ENCODE measurements around the gene SHC4.
"Not testable (repeated sequence)": the region's sequence is repeated elsewhere in the genome, so short reads cannot be mapped to it uniquely, and the experiment has no call there.

Gene SHC4

DNA sequence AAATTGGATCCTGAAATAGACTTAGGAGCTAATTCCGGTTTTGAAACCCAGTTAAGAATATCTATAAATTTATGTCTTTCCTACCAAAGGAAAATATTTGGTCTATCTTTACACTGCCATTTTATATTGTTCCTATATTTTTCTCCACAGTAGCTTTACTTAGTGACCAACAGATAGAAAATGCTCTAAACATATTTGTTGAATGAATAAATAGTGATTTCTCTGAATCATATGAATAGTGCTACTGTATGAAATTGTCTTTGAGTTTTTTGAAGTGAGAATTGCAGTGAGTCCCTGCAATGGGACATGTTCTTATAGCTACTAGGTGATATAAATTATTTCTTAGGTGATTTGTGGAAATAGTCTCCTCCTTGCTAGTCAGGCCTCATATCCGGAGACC is 104.3 kb downstream of the SHC4 start:
- H3K4me3 ChIP-seq (replicated peaks; ENCODE audit: low read depth, low read length) = no peak overlapping the region
- no peak for DNase-seq (ENCODE audit: low read depth)
- TF ChIP-seq, protein P1, sequence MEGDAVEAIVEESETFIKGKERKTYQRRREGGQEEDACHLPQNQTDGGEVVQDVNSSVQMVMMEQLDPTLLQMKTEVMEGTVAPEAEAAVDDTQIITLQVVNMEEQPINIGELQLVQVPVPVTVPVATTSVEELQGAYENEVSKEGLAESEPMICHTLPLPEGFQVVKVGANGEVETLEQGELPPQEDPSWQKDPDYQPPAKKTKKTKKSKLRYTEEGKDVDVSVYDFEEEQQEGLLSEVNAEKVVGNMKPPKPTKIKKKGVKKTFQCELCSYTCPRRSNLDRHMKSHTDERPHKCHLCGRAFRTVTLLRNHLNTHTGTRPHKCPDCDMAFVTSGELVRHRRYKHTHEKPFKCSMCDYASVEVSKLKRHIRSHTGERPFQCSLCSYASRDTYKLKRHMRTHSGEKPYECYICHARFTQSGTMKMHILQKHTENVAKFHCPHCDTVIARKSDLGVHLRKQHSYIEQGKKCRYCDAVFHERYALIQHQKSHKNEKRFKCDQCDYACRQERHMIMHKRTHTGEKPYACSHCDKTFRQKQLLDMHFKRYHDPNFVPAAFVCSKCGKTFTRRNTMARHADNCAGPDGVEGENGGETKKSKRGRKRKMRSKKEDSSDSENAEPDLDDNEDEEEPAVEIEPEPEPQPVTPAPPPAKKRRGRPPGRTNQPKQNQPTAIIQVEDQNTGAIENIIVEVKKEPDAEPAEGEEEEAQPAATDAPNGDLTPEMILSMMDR (IDR thresholded peaks at IDR 0.05; ENCODE audit: low read length, missing control alignments) = no peak

- H3K4me3 ChIP-seq (replicated peaks; ENCODE audit: low read depth, low read length) = no peak overlapping the region
- TF ChIP-seq, protein P1 (IDR thresholded peaks at IDR 0.05; ENCODE audit: low read length, missing control alignments) = no peak
- peak; percentile 33 for DNase-seq (ENCODE audit: low read depth)
These were observed 105.3 kb downstream of the SHC4 start for GRCh38 chr15:48858401-48858800.

DNA sequence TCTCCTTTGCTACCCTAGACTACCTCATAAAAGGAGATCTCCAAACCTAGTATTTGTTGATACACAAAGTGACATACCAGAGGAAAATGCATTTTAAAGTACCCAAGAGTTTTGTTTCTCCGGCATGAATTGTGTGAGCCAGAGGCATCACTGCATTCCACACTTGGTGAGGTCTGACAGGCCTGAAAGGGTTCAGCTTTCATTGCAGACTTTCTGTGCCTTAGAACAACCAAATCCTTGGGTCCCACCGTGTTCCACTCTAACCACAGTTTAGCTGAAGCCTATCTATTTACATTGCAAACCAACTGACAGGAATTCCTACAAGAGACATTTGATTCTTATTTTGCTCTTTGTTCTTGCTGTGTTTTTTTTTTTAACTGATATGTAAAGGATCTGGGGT is 106.8 kb downstream of the SHC4 start:
- no peak overlapping the region for H3K4me3 ChIP-seq (replicated peaks; ENCODE audit: low read depth, low read length)
- DNase-seq (ENCODE audit: low read depth) = peak; percentile 27

GRCh38 chr15:48855501-48856440 is 107.9 kb downstream of the SHC4 start:
- TF ChIP-seq, protein P1 (IDR thresholded peaks at IDR 0.05; ENCODE audit: low read length, missing control alignments) = peak; percentile 61
- DNase-seq (ENCODE audit: low read depth) = peak; percentile 72
- H3K4me3 ChIP-seq (replicated peaks; ENCODE audit: low read depth, low read length) = no peak overlapping the region

More for the DNA sequence above, 106.8 kb downstream of the SHC4 start:
- TF ChIP-seq, protein P1 (IDR thresholded peaks at IDR 0.05; ENCODE audit: low read length, missing control alignments) = no peak

DNA sequence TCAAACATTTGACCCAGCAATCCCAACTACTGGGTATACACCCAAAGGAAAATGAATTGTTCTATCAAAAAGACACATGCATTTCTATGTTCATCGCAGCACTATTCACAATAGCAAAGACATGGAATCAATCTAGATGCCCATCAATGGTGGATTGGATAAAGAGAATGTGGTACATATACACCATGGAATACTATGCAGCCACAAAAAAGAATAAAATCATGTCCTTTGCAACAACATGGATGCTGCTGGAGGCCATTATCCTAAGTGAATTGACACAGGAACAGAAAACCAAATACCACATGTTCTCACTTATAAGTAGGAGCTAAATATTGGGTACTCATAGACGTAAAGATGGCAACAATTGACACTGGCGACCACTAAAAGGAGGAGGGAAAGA is 109.3 kb downstream of the SHC4 start:
- not testable (repeated sequence) for H3K4me3 ChIP-seq (replicated peaks; ENCODE audit: low read depth, low read length); DNase-seq (ENCODE audit: low read depth)

GRCh38 chr15:48851956-48852355 is 111.8 kb downstream of the SHC4 start:
- TF ChIP-seq, protein P1 (IDR thresholded peaks at IDR 0.05; ENCODE audit: low read length, missing control alignments) = no peak
- no peak for DNase-seq (ENCODE audit: low read depth)
- H3K4me3 ChIP-seq (replicated peaks; ENCODE audit: low read depth, low read length) = no peak overlapping the region

DNA sequence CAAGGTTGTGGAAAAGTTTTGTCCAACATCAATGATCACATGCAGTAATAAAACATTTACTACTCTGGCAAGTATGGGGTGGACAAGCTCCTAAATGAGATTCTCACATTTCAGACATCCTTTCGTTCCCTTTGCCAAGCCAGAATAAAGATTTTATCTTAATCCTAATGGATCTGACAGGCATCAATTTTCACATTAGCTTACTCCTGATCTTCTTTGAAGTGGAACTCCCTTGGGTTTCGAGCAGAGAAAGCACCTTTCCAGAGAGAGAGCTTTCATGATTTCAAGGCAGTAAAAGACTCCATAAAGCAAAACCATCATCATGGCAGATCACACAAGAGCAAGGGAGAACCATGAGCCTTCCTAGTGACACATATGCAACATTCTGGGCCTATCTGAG is 113.1 kb downstream of the SHC4 start:
- H3K4me3 ChIP-seq (replicated peaks; ENCODE audit: low read depth, low read length) = no peak overlapping the region
- TF ChIP-seq, protein P1 (IDR thresholded peaks at IDR 0.05; ENCODE audit: low read length, missing control alignments) = no peak
- DNase-seq (ENCODE audit: low read depth) = no peak
